Stimulated activated CD8-positive, alpha-beta memory T cell treated with anti-CD3 and anti-CD28 coated beads, Interleukin-7, amount 100 ng/mL, for 48 hours (primary cell): ENCODE measurements around the gene NAGPA.
"Not testable (repeated sequence)": the region's sequence is repeated elsewhere in the genome, so short reads cannot be mapped to it uniquely, and the experiment has no call there.

Experiments
- DNase-seq, 2 donors: peaks; one replicate each; pipeline ENCODE4 v3.0.0-alpha.2; 2020; ENCODE audit warnings: low read depth in 1 of 2; ENCODE audit errors: extremely low read depth in 1 of 2

Gene NAGPA

GRCh38 chr16:5062051-5062450 is 28.3 kb upstream of the NAGPA start:
- DNase-seq = no peak

GRCh38 chr16:5060073-5060641 is 26.4 kb upstream of the NAGPA start:
- DNase-seq = no peak

GRCh38 chr16:5059386-5060072 is 25.8 kb upstream of the NAGPA start:
- no peak for DNase-seq

GRCh38 chr16:5058476-5058875 is 24.7 kb upstream of the NAGPA start:
- DNase-seq = no peak

GRCh38 chr16:5056352-5056751 is 22.6 kb upstream of the NAGPA start:
- peak; percentile 21 to 43 for DNase-seq

- no peak for DNase-seq
These were observed 21.4 kb upstream of the NAGPA start for GRCh38 chr16:5054876-5055865.

- no peak for DNase-seq
These were observed 13.2 kb upstream of the NAGPA start for GRCh38 chr16:5046914-5047313.

GRCh38 chr16:5045499-5046115 is 11.9 kb upstream of the NAGPA start:
- no peak for DNase-seq

GRCh38 chr16:5044581-5044980 is 10.8 kb upstream of the NAGPA start:
- not testable (repeated sequence) for DNase-seq

- DNase-seq = no peak
These were observed 10.3 kb upstream of the NAGPA start for GRCh38 chr16:5044011-5044540.

- no peak for DNase-seq
These were observed 8.9 kb upstream of the NAGPA start for GRCh38 chr16:5042574-5043171.

- no peak for DNase-seq
These were observed 7.9 kb upstream of the NAGPA start for GRCh38 chr16:5041600-5042133.

GRCh38 chr16:5040451-5040850 is 6.7 kb upstream of the NAGPA start:
- DNase-seq = no peak

GRCh38 chr16:5036228-5037156 is 2.8 kb upstream of the NAGPA start:
- DNase-seq = no peak

- no peak for DNase-seq
These were observed 2.1 kb upstream of the NAGPA start for GRCh38 chr16:5035909-5036227.

GRCh38 chr16:5034167-5034523 is 410 bp upstream of the NAGPA start:
- no peak for DNase-seq

- no peak for DNase-seq
These were observed 977 bp downstream of the NAGPA start for GRCh38 chr16:5032748-5033167.

GRCh38 chr16:5031601-5032000 is 2.1 kb downstream of the NAGPA start:
- no peak for DNase-seq

GRCh38 chr16:5030251-5030870 is 3.4 kb downstream of the NAGPA start:
- no peak for DNase-seq
